Measurements from ENCODE around the gene KRT33A.

KRT33A gene

DNA sequence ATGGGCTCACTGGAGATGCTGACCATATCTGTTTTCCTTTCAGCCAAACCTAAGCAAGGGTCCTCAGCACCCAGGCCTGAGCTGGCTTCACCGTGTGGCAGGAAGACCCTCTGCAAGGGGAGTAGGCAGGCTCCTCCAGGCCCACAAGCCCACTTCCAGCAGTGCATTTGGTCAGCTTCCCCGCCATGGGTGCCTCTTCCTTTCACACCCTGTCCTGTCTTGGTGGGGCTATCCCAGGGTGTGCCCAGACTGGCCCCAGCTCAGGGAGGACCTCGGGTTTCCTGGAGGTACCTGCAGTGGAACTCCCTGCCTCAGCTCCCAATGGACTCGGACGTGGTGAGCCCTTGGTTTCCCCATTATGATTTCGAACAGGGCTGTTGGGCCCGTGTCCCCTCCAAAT is 22.4 kb downstream of the KRT33A start:
- Histone ChIP-seq H3K4me1 (ENCODE audit: insufficient read depth, low read length) (no peaks in the 10 kb centered on the region), H3K9ac (ENCODE audit: low read depth, low read length) (no peak overlapping the region), H3K36me3 (ENCODE audit: insufficient read depth, low read length) (no peaks in the 10 kb centered on the region), H3K9me3 (ENCODE audit: control insufficient read depth, insufficient read depth, low read length) (no peaks in the 10 kb centered on the region)

DNA sequence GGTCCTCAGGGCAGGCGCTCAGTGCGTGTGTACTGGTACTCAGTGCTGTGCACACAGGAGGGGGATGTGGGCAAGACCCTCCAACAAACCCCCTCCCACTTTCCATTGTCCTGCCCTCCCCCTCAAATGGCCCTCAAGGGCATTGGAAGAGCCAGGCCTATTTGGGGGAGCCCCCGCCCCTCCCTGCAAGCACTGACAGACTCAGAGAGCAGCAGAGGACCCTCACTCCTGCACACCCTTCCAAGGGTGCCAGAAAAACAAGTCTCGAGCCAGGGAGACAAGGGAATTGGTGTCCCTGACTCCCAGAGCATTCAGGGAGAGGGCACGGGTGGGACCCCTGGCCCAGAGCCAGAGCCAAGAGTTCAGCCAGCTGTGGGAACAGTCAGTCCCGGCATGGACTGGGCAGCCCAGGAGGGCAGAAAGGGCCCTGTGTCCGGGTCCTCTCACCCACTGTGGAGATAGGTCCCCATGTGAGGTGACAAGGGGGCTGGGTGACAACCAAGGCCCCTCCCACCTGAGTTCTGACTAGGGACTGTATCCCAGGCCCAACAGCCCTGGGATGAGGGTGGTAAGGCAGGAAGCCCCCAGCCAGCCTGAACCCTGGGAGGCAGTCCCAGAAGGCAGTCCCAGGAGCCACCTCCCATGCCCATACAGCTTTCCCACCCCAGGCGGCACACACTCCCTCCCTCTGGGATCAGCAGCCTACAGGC is 23.1 kb downstream of the KRT33A start:
- Histone ChIP-seq H3K4me1 (ENCODE audit: insufficient read depth, low read length) (no peaks in the 10 kb centered on the region), H3K9ac (ENCODE audit: low read depth, low read length) (no peak overlapping the region), H3K9me3 (ENCODE audit: control insufficient read depth, insufficient read depth, low read length) (no peaks in the 10 kb centered on the region), H3K36me3 (ENCODE audit: insufficient read depth, low read length) (no peaks in the 10 kb centered on the region)

DNA sequence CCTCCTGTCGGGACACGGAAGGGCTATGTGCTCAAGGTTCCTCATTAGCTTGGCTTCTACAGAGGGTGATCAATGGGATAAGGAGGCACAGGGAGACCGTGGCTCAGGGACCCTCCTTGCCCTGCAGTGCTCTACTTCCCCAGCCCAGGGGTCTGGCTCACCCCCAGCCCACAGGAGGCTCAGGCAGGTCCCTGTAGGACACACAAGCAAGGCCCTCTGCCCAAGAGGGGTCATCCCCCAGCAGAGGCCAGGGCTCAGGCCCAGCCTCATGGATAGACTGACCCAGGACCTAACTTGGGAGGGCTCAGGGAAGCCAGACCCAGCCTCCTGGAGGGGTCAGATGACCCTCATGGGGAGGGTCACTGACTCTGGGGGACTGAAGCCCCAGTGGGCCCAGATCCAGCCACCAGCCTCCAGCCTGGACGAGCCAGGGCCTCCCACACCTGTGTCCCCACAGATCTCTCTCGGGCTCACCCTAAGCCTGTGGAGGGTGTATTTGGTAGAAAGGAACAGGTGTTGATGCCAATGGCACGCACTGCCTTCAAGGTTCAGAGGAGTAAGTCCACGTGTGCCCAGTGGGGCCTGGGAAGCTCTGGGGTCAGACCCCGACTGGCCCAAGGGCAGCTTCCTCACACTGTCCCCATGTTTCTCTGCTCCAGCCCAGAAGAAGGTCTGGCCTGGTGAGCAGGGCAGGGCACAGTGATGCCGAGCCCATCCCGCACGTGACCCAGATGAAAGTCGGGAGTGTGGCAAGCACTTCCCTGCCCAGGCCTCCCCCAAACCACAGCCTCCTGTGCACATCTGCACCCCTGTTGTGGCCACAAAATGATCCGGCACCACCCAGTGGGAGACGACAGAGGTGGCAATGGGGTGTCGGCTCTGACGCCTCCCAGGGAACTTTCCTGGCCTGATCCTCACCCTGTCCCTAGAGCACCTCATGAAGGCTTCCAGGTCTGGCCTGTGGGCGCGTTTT is 24.2 kb downstream of the KRT33A start:
- H3K36me3 ChIP-seq (ENCODE audit: insufficient read depth, low read length), result no peaks in the 10 kb centered on the region
- H3K9ac ChIP-seq (ENCODE audit: low read depth, low read length), result no peak overlapping the region
- H3K4me1 ChIP-seq (ENCODE audit: insufficient read depth, low read length), result no peaks in the 10 kb centered on the region
- H3K9me3 ChIP-seq (ENCODE audit: control insufficient read depth, insufficient read depth, low read length), result no peaks in the 10 kb centered on the region

DNA sequence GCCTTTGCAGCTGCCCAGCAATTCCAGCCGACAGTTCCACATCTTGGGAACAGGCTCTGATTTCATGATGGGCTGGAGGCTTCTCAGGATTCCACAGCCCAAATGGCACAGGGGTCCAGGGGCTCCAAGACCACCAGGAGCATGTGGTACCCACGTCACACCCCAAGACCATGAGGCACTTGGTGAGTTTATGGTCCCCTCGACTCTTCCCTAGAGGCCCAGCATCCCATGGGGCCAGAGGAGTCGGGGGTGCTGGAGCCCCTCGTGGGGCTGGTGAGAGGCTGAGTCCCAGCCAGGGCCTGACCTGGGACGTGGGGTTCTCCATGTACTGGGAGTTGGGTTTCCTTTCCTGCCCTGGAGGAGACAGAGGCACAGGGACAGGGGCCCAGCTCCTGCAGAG is 25.0 kb downstream of the KRT33A start:
- Histone ChIP-seq H3K9me3 (ENCODE audit: control insufficient read depth, insufficient read depth, low read length) (no peaks in the 10 kb centered on the region), H3K4me1 (ENCODE audit: insufficient read depth, low read length) (no peaks in the 10 kb centered on the region), H3K36me3 (ENCODE audit: insufficient read depth, low read length) (no peaks in the 10 kb centered on the region), H3K9ac (ENCODE audit: low read depth, low read length) (no peak overlapping the region)

DNA sequence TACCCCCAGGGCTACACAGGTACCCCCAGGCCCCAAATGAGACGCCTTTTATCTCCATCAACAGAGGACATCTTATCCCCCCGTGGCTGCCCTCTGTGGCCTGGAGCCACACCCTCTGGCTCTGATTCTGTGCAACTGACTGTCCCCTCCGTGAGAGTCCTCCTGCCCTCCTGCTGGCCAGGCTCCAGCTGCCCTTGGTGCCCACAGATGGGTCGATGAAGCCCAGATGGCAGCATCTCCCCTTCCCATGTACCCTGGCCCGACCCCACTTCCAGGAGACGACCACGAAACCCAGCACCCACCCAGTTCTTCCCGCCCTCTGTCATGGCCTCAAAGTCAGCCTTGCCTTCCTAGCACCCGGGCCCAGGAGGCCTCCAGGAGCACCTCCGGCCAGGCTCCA is 25.5 kb downstream of the KRT33A start:
- H3K9me3 ChIP-seq (ENCODE audit: control insufficient read depth, insufficient read depth, low read length), result no peaks in the 10 kb centered on the region
- H3K4me1 ChIP-seq (ENCODE audit: insufficient read depth, low read length), result no peaks in the 10 kb centered on the region
- no peaks in the 10 kb centered on the region for H3K36me3 ChIP-seq (ENCODE audit: insufficient read depth, low read length)
- no peak overlapping the region for H3K9ac ChIP-seq (ENCODE audit: low read depth, low read length)

DNA sequence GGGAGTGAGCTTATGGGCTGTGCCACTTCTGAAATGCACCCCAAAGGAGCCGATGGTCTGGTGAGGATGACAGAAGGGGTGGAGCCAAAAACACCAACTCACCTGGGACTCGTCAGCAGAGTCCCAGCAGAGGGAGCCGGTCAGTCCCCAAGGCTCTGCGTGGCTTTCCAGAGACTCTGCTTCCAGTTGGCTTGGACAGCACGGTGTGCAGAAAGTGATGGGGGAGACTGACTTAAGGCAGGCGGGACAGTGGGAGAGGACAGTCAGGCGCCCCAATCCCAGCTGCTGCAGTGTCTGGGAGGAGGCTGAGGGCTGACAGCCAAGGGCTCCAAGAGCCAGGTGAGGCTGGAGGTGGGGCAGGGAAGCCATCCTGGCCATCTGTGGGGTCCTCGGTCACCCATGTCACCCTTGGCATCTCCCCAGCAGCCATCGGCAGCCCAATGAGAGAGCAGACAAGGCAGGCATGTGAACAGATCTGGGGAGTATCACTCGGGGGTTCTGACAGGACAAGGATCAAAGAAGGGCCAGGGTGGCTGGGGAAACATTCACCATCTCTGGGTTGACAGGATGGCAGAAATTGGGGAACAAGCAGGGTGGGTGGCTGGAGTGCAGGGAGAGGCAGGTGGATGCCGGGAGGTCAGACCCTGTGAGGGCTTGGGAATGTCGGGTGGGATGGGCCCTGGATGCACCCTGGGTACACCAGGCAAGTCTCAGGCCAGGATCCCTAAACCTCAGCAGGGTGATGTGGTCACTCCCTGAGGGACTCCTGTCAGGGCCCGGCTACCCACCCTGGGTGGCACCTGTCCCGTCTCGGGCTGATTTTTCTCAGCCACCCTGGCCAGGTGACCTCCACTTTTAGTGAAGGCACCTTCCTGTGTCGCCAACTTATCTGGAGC is 26.2 kb downstream of the KRT33A start:
- no peaks in the 10 kb centered on the region for H3K9me3 ChIP-seq (ENCODE audit: control insufficient read depth, insufficient read depth, low read length)
- H3K36me3 ChIP-seq (ENCODE audit: insufficient read depth, low read length), result no peaks in the 10 kb centered on the region

DNA sequence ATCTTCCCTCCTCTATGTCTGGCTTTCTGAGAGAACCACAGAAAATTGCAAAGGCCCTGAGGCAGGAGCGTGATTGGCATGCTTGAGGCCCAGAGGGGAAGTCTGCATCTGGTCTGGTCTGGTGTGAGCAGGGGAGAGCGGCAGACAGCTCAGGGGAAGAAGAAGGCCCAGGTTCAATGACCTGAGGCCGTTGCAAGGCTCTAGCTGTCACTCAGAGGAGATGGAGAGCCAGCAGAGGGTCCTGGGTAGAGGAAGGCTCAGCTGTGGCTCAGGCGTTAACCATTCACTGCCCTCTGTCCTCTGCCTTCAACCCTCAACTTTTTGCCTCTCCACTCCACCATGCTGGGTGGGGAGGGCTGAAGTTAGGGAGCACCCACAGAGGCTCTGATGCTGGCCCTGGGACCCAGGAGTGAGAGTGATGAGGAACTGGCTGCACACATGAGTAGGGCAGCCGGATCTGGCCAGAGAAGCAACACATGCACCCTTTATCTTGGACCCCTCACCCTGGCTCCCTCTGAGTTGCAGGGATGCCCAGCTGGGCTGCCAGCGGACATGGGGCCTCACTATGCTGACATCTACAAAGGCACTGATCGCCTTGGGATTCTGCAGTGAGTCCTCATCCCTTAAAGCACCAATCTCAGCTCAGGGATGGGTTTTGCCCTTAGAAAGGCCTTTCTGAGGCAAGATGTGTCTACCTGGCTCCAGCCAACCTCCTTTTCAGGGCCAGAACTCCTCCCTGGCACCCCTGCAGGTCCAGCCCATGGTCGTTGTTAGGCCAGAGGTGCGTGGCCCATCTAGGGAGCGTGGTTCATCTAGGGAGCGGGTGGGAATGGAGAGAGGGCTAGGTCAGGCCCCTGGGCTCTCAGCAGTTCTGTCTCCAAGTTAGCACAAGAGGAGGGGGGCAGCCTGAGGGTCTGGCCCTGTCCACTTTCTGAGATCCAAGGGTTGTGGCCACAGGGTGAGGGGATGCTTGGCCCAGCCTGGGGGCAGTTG is 27.4 kb downstream of the KRT33A start:
- Histone ChIP-seq H3K4me1 (ENCODE audit: insufficient read depth, low read length) (no peaks in the 10 kb centered on the region), H3K9me3 (ENCODE audit: control insufficient read depth, insufficient read depth, low read length) (no peaks in the 10 kb centered on the region), H3K9ac (ENCODE audit: low read depth, low read length) (no peak overlapping the region), H3K36me3 (ENCODE audit: insufficient read depth, low read length) (no peaks in the 10 kb centered on the region)

More for the DNA sequence above, 26.2 kb downstream of the KRT33A start:
- Histone ChIP-seq H3K9ac (ENCODE audit: low read depth, low read length) (no peak overlapping the region), H3K4me1 (ENCODE audit: insufficient read depth, low read length) (no peaks in the 10 kb centered on the region)

DNA sequence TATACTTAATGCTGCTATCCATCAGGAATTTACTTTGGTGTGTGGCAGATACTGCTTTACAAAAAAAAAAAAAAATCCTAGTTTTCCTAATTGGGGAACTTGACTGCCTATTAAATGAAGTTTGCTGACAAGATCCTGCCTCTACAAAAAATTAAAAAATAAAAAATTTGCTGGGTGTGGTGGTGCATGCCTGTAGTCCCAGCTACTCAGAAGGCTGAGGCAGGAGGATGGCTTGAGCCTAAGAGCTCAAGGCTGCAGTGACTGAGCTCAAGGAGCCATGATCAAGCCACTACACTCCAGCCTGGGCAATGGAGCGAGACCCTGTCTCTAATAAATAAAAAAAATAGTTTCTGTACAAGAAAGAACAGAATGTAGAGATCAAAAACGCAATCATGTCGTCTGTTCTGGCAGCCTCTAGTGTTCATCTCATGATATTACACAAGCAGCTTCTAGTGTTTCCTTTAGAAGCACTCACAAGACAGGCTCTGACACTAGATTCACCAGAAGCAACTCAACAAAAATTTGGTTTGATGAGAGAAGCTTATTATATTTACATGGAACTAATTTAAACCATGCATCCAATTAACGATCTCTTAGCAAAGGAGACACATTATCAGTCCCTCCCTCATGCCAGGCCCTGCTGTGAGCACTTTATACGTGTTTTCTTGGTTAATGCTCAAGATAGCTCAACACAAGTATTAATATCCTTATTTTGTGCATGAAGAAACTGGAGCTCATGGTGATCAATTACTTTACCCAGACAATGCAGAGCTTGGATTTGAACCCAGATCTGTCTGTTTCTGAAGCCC is 28.3 kb downstream of the KRT33A start:
- Histone ChIP-seq H3K9me3 (ENCODE audit: control insufficient read depth, insufficient read depth, low read length) (no peaks in the 10 kb centered on the region), H3K4me1 (ENCODE audit: insufficient read depth, low read length) (no peaks in the 10 kb centered on the region), H3K36me3 (ENCODE audit: insufficient read depth, low read length) (no peaks in the 10 kb centered on the region), H3K9ac (ENCODE audit: low read depth, low read length) (no peak overlapping the region)

DNA sequence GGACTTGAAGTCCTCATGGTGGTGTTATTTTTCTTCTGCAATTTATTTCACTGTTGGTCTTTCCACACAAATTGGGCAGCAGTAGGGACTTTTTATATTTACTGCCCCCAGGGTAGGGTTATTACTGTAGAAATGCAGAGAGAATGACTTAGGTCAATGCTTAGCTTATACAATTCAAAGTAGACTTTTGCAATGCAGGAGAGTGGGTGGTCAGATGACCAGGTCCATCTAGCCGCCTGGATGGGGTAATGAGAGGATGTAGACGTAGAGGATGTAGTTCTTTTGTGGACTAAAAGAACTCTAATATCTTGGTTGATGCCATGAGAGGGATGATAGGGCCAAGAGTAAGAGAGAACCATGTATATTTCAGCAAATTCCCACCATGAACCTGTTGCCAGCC is 32.4 kb downstream of the KRT33A start:
- Histone ChIP-seq H3K36me3 (ENCODE audit: insufficient read depth, low read length) (no peaks in the 10 kb centered on the region), H3K4me1 (ENCODE audit: insufficient read depth, low read length) (no peaks in the 10 kb centered on the region), H3K9me3 (ENCODE audit: control insufficient read depth, insufficient read depth, low read length) (no peaks in the 10 kb centered on the region), H3K9ac (ENCODE audit: low read depth, low read length) (no peak overlapping the region)

DNA sequence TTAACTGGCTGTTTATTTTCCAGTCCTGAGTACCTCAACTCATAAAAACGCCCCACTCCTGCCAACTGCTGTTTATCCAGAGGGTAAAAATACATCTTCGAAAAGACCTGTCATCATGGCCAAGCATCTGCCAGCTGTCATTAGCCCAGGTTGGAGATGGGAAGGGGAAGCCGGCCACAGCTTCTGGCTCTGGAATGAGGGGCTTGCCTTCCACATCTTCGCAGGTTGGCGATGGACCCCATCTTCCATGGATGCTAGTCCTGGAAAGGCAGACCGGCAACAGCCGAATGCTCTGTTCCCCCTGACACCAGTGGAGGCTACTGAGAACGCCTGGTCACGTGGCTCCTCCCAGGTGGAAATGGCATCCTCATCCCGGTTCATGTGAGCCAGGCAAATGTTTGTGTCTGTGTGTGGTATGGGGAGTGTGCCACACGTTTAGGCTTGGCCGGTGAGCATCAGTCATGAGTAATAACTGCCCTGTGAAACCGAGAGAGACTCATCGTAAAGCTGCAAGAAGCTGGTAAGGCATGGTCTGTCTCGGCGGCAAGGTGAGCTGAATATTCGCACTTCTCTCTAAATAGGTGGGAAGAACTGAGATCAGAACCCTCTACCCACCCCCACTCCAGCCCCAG is 34.7 kb downstream of the KRT33A start:
- no peaks in the 10 kb centered on the region for H3K4me1 ChIP-seq (ENCODE audit: insufficient read depth, low read length)
- no peaks in the 10 kb centered on the region for H3K36me3 ChIP-seq (ENCODE audit: insufficient read depth, low read length)
- H3K9me3 ChIP-seq (ENCODE audit: control insufficient read depth, insufficient read depth, low read length), result no peaks in the 10 kb centered on the region
- H3K9ac ChIP-seq (ENCODE audit: low read depth, low read length), result no peak overlapping the region

DNA sequence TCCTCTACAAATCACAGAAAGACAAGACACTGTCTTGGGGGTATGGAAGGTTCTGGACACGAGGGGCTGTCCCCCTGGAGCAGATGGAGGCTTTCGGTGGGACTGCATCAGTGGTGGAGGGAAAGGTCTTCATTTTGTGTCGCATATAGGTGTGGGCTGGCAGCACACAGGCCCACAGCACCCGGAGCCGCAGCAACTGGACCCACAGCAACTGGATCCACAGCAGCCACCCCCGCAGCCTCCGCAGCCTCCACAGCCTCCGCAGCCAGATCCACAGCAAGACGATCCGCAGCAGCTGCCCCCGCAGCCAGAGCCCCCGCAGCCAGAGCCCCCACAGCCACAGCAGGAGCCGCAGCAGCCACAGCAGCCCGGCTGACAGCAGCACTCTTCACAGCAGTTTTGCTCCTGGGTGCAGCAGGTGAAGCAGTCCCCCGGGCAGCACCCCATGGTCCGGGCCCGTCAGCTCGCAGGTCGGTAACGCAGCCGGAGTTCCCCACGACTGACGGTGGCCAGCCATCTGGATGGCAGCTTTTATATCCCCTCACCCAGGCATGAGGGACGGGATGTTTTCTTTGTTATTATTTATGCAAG is 35.3 kb downstream of the KRT33A start, which contains the start of gene KRTAP17-1:
TSS of gene KRTAP17-1 (minus strand) at position 507 of the 591 bp plus-strand sequence. CDS start at position 447, 60 bp downstream.
- Histone ChIP-seq H3K9me3 (ENCODE audit: control insufficient read depth, insufficient read depth, low read length) (no peaks in the 10 kb centered on the region), H3K36me3 (ENCODE audit: insufficient read depth, low read length) (no peaks in the 10 kb centered on the region), H3K4me1 (ENCODE audit: insufficient read depth, low read length) (no peaks in the 10 kb centered on the region), H3K9ac (ENCODE audit: low read depth, low read length) (no peak within 1 kb of the TSS)

DNA sequence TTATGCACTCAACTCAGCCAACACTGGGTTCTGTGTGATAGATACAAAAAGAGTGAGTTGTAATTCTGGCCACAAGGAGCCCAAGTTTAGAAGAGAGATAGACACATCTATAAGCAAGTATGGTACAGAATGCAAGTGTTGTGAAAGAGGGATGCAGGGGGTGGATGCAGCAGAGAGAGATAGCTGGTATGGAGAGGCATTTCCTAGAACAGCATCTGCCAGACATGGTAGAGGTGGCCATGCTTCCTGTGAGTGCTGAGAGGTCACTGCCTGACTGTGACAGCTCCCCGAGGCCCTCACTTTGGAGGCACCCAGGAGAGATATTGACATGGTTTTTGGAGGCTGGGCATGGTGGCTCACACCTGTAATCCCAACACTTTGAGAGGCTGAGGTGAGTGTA is 39.5 kb downstream of the KRT33A start:
- Histone ChIP-seq H3K4me1 (ENCODE audit: insufficient read depth, low read length) (no peaks in the 10 kb centered on the region), H3K9me3 (ENCODE audit: control insufficient read depth, insufficient read depth, low read length) (no peaks in the 10 kb centered on the region), H3K36me3 (ENCODE audit: insufficient read depth, low read length) (no peaks in the 10 kb centered on the region), H3K9ac (ENCODE audit: low read depth, low read length) (no peak overlapping the region)
